Uterus (tissue), 4 donors: Measurements from ENCODE around the gene PLEKHG7. TPM values are rescaled to one million over a fixed set of nuclear protein-coding genes. Genes with fewer than 3 reads are reported as not detected.

ENCODE experiments used
- DNase-seq, 2 donors: peaks; one replicate each; pipeline ENCODE4 v3.0.0-alpha.2; 2019 to 2020
- H3K27ac ChIP-seq, 2 donors: fragments of 200-600 bp; sonication (generic); 1 replicate in 1 of 2; 2 replicates in 1 of 2; pipeline ENCODE4 v1.5.1; 2016 to 2018
- H3K27me3 ChIP-seq, 2 donors: fragments of 200-600 bp; sonication (generic); one replicate each; pipeline ENCODE4 v1.5.1; 2018 to 2019; ENCODE audit warnings: control low read depth in 1 of 2
- H3K36me3 ChIP-seq, 2 donors: fragments of 200-600 bp; sonication (generic); one replicate each; pipeline ENCODE4 v1.5.1; 2019; ENCODE audit warnings: control low read depth in 1 of 2
- H3K4me1 ChIP-seq, 2 donors: fragments of 200-600 bp; sonication (generic); one replicate each; pipeline ENCODE4 v1.5.1; 2018 to 2019; ENCODE audit warnings: control low read depth in 1 of 2
- H3K4me3 ChIP-seq, 2 donors: fragments of 200-600 bp; sonication (generic); 1 replicate in 1 of 2; 2 replicates in 1 of 2; pipeline ENCODE4 v1.5.1; 2018 to 2019; ENCODE audit warnings: mild to moderate bottlenecking in 1 of 2
- H3K9me3 ChIP-seq, 2 donors: fragments of 200-600 bp; sonication (generic); one replicate each; pipeline ENCODE4 v1.5.1; 2019; ENCODE audit warnings: control low read depth in 1 of 2
- POLR2A ChIP-seq, 2 donors: fragments of 450-650 bp; IDR thresholded peaks; one replicate each; pipeline ENCODE4 v1.6.1; 2016; ENCODE audit warnings: antibody characterized with exemption in 2 of 2, mild to moderate bottlenecking in 1 of 2, moderate library complexity in 1 of 2
- intact Hi-C: fragments of 100-400 bp; cut with DNase I; formaldehyde crosslinking; loops from one replicate; pipeline ENCODE4 v1.15.1; 2023; ENCODE audit warnings: low total_unique reads
- total RNA-seq, 4 donors: library from RNA; depleted of rRNA in 3 of 4; stranded (reverse); fragments of >200 nt in 3 of 4; gene quantifications; one replicate each; pipeline versions ENCODE4 v1.1.0 to v1.2.4, GENCODE V29; 2014 to 2023
- TF ChIP-seq, protein P1 (sequence below), 4 experiments: fragments of 200-600 bp in 2 of 4; fragments of 450-650 bp in 2 of 4; sonication (generic) in 2 of 4; IDR thresholded peaks; one replicate each; pipeline ENCODE4 v1.5.1; 2016 to 2019; ENCODE audit warnings: antibody characterized with exemption in 4 of 4, mild to moderate bottlenecking in 2 of 4, moderate library complexity in 1 of 4
- donor health status: DM: yes; HTN: yes; CAD: no.

The PLEKHG7 gene
- total RNA-seq, 4 donors from 2014 or later = 0.26 to 1.5 TPM; not detected in 2

DNA sequence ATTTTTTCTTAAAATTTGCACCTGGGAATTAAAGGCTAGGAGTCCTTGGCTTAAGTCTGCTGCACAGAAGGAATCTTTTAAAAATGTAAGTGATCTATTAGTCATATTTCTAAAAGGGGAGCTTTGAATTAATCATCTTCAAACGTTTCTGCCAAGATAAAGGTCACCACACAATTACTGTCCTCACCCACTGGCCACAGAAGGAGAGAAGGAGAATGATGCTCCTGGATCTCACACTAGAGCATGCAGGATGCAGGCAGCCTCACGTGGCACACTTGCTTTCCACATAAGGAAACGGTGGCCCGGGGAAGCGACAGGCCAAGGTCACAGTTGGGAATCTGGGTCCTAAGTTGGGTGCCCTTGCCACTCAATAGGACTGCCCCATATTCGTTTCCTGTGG lies 16.9 kb downstream of the PLEKHG7 start:
- Histone ChIP-seq H3K4me1 (no peaks in the 10 kb centered on the region), H3K9me3 (no peaks in the 10 kb centered on the region), H3K4me3 (no peak overlapping the region), H3K36me3 (no peaks in the 10 kb centered on the region), H3K27ac (no peak overlapping the region), H3K27me3 (no peaks in the 10 kb centered on the region)
- TF ChIP-seq, protein P1, sequence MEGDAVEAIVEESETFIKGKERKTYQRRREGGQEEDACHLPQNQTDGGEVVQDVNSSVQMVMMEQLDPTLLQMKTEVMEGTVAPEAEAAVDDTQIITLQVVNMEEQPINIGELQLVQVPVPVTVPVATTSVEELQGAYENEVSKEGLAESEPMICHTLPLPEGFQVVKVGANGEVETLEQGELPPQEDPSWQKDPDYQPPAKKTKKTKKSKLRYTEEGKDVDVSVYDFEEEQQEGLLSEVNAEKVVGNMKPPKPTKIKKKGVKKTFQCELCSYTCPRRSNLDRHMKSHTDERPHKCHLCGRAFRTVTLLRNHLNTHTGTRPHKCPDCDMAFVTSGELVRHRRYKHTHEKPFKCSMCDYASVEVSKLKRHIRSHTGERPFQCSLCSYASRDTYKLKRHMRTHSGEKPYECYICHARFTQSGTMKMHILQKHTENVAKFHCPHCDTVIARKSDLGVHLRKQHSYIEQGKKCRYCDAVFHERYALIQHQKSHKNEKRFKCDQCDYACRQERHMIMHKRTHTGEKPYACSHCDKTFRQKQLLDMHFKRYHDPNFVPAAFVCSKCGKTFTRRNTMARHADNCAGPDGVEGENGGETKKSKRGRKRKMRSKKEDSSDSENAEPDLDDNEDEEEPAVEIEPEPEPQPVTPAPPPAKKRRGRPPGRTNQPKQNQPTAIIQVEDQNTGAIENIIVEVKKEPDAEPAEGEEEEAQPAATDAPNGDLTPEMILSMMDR (IDR thresholded peaks at IDR 0.05) = no peak
- TF ChIP-seq POLR2A (IDR thresholded peaks at IDR 0.05) = no peak
- intact Hi-C loops = no loop called here
- DNase-seq = no peak

DNA sequence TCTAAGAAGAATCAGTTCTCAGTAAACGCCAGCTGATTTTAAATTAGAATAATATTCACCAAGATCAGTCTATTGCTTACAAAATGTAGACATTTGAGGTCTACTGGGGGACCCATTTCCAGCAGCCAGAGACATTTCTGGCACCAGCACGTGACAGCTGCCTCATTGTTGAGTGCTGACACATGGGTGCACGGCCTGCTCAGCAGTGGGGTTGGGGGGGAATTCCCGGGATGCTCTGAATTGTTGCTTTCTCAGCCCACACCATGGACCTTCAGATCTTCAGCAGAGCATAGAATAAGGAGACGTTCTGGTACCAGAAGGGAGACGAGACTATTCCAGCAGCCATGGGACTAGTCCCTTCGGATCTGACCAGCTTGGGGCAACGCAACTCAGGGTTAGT lies 18.3 kb downstream of the PLEKHG7 start:
- Histone ChIP-seq H3K4me1 (no peaks in the 10 kb centered on the region), H3K36me3 (no peaks in the 10 kb centered on the region), H3K27me3 (no peaks in the 10 kb centered on the region), H3K9me3 (no peaks in the 10 kb centered on the region), H3K4me3 (no peak overlapping the region), H3K27ac (no peak overlapping the region)
- intact Hi-C loops = no loop called here
- TF ChIP-seq POLR2A (IDR thresholded peaks at IDR 0.05) = no peak
- TF ChIP-seq, protein P1 (IDR thresholded peaks at IDR 0.05) = no peak
- no peak for DNase-seq

DNA sequence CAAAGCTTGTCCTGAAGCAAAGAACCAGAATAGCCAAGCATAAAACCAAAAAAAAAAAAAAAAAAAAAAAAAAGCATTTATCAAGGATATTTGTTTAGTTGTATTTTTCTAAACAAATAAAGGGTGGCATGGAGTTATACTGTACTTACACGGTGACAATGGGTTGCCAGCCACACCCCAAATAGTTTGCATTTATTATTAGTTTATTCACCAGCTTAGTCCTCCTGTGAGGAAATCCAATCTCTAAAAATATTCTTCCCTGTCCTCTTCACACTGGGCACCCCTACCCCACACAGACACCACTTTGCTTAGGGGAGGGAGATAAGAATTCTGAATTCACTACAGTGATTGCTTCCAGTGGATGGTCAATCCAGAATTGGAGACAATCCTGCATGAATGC lies 18.9 kb downstream of the PLEKHG7 start:
- no peaks in the 10 kb centered on the region for H3K9me3 ChIP-seq
- H3K27ac ChIP-seq = no peak overlapping the region
- no peak overlapping the region for H3K4me3 ChIP-seq
- TF ChIP-seq, protein P1 (IDR thresholded peaks at IDR 0.05) = no peak
- no peak for TF ChIP-seq POLR2A (IDR thresholded peaks at IDR 0.05)
- H3K36me3 ChIP-seq = no peaks in the 10 kb centered on the region
- intact Hi-C loops = no loop called here
- no peak for DNase-seq
- H3K27me3 ChIP-seq = no peaks in the 10 kb centered on the region
- H3K4me1 ChIP-seq = no peaks in the 10 kb centered on the region

DNA sequence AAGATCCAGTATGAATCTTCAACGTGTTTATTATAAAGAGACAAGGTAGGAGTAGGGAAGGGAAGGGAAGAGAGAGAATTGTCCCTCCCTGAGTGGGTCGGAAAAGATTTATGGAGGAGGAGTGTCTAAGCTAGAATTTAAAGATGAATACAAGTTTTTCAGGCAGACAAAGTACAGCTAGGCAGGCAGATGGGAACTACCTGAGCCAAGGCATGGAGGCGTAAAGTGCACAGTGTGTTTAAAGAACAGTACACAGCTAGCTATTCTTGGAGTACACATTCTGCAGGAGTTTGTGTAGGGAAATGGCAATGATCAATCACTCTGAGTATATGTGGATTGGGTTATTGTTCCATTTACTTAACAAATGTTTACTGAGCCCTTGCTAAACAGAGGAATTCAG lies 20.1 kb downstream of the PLEKHG7 start:
- Histone ChIP-seq H3K27ac (no peak overlapping the region), H3K9me3 (no peaks in the 10 kb centered on the region), H3K4me3 (no peak overlapping the region), H3K36me3 (no peaks in the 10 kb centered on the region), H3K27me3 (no peaks in the 10 kb centered on the region), H3K4me1 (no peaks in the 10 kb centered on the region)
- TF ChIP-seq, protein P1 (IDR thresholded peaks at IDR 0.05) = no peak
- no peak for DNase-seq
- intact Hi-C loops = no loop called here

DNA sequence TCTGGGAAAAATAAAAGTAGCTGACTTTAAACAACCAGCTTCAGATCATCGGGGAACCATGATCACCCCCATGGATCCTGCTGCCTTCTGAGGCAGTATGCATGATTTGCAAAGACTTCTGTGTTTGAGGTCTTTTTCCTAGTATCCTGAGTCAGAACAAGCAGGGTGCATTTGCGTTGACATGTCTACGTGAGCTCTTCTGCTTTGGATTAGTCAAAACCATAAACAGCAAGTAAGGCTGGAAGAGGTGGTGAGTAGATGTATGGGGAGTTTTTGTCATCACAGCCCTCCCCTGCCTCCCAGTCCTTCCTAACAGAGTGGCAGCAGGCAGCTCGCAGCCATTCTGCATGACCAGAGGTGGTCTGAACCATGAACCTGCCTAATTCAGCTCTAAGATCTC lies 24.1 kb downstream of the PLEKHG7 start:
- DNase-seq = no peak
- TF ChIP-seq, protein P1 (IDR thresholded peaks at IDR 0.05) = no peak
- TF ChIP-seq POLR2A (IDR thresholded peaks at IDR 0.05) = no peak
- Histone ChIP-seq H3K4me3 (no peak overlapping the region), H3K27me3 (no peaks in the 10 kb centered on the region), H3K9me3 (no peaks in the 10 kb centered on the region), H3K36me3 (no peaks in the 10 kb centered on the region), H3K27ac (no peak overlapping the region), H3K4me1 (no peaks in the 10 kb centered on the region)
- intact Hi-C loops = no loop called here
